Fibroblast of lung (primary cell): ENCODE data around the gene DTX2.
"Not testable (repeated sequence)": the region's sequence is repeated elsewhere in the genome, so short reads cannot be mapped to it uniquely, and the experiment has no call there.

Source experiments
- EZH2 ChIP-seq: IDR thresholded peaks from 2 replicates; pipeline ENCODE4 v1.5.1; 2012; ENCODE audit warnings: low read length, control low read depth, mild to moderate bottlenecking; ENCODE audit errors: missing control alignments
- TF ChIP-seq, protein P1 (sequence below), 2 donors: IDR thresholded peaks in 1 of 2; conservative IDR thresholded peaks in 1 of 2; 1 replicate in 1 of 2; 2 replicates in 1 of 2; pipeline ENCODE4 v1.5.1; 2011 to 2012; ENCODE audit warnings: low read length in 2 of 2, control low read depth in 1 of 2, inconsistent platforms in 1 of 2, low read depth in 1 of 2, mild to moderate bottlenecking in 1 of 2

DNA sequence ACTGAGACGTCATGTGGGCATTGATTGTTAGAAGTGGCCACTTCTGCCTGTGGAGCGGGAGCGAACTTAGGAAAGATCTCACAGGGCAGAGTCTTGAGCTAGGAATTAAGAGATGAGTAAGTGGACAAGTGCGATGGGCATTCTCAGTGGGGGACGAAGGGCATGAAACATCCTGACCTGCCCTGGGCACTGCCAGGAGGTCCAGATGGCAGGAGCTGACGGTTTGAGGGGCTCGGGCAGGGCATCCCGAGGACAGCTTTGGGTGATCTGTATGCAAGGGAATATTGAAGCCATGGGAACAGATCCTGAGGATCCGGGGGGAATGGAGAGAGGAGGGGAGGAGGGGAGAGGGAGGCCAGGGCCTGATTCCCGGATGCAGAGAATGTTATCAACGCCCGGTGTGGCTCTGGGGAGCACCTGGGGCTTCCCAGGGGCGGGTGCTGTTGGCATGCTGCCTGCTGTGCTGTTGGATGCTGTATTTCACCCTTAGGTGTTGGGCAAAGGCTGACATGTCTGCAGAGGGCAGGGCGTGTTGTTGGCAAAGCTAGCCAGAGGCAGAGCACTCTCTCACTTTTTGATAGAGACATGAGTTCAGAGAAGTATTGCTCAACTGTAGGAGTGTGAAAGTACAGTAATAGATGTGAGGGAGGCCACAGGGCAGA lies 6.4 kb downstream of the DTX2 start:
- TF ChIP-seq, protein P1, sequence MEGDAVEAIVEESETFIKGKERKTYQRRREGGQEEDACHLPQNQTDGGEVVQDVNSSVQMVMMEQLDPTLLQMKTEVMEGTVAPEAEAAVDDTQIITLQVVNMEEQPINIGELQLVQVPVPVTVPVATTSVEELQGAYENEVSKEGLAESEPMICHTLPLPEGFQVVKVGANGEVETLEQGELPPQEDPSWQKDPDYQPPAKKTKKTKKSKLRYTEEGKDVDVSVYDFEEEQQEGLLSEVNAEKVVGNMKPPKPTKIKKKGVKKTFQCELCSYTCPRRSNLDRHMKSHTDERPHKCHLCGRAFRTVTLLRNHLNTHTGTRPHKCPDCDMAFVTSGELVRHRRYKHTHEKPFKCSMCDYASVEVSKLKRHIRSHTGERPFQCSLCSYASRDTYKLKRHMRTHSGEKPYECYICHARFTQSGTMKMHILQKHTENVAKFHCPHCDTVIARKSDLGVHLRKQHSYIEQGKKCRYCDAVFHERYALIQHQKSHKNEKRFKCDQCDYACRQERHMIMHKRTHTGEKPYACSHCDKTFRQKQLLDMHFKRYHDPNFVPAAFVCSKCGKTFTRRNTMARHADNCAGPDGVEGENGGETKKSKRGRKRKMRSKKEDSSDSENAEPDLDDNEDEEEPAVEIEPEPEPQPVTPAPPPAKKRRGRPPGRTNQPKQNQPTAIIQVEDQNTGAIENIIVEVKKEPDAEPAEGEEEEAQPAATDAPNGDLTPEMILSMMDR (conservative IDR thresholded peaks at IDR 0.05 in 1 of 2, IDR thresholded peaks at IDR 0.05 in 1 of 2; ENCODE audit: low read depth in 1 of 2, low read length in 2 of 2): not testable (repeated sequence)
- not testable (repeated sequence) for TF ChIP-seq EZH2
